ENCODE data around the gene SLC7A10. TPM values are rescaled to one million over a fixed set of nuclear protein-coding genes. Genes with fewer than 3 reads are reported as not detected.
A peak's percentile ranks its signal among the peaks of the same experiment; 100 is the strongest.
"Not testable (repeated sequence)": the region's sequence is repeated elsewhere in the genome, so short reads cannot be mapped to it uniquely, and the experiment has no call there.

SLC7A10 gene
- total RNA-seq, 2 donors from 2014 or later: not detected

- Mint-ChIP-seq H3K27ac (no peak overlapping the region), H3K4me3 (no peak overlapping the region), H3K36me3 (no peaks in the 10 kb centered on the region), H3K4me1 (ENCODE audit: low read depth in 2 of 2) (no peaks in the 10 kb centered on the region), H3K27me3 (peaks cover 24 to 33% of the 10 kb centered on the region in 2 donors), H3K9me3 (no peaks in the 10 kb centered on the region)
- no peak for ATAC-seq
- no peak for DNase-seq (ENCODE audit: low spot score)
These were observed 33.6 kb downstream of the SLC7A10 start for GRCh38 chr19:33192010-33192409.

GRCh38 chr19:33191501-33191900, 34.1 kb downstream of the SLC7A10 start:
- Mint-ChIP-seq H3K27me3 (peaks cover 24 to 33% of the 10 kb centered on the region in 2 donors), H3K36me3 (no peaks in the 10 kb centered on the region), H3K9me3 (no peaks in the 10 kb centered on the region), H3K4me1 (ENCODE audit: low read depth in 2 of 2) (peaks cover under 1 to 4% of the 10 kb centered on the region in 2 donors), H3K4me3 (no peak overlapping the region), H3K27ac (no peak overlapping the region)
- DNase-seq (ENCODE audit: low spot score) (no peak), ATAC-seq (no peak)

GRCh38 chr19:33191092-33191491, 34.6 kb downstream of the SLC7A10 start:
- not testable (repeated sequence) for H3K36me3 Mint-ChIP-seq; ATAC-seq; H3K9me3 Mint-ChIP-seq; H3K4me1 Mint-ChIP-seq (ENCODE audit: low read depth in 2 of 2); DNase-seq (ENCODE audit: low spot score); H3K4me3 Mint-ChIP-seq; H3K27ac Mint-ChIP-seq
- peaks cover 24 to 33% of the 10 kb centered on the region in 2 donors for H3K27me3 Mint-ChIP-seq

- no peak for ATAC-seq
- H3K27ac Mint-ChIP-seq: no peak overlapping the region
- peaks cover 24 to 33% of the 10 kb centered on the region in 2 donors for H3K27me3 Mint-ChIP-seq
- H3K36me3 Mint-ChIP-seq: no peaks in the 10 kb centered on the region
- H3K9me3 Mint-ChIP-seq: no peaks in the 10 kb centered on the region
- peaks cover 7 to 12% of the 10 kb centered on the region in 2 donors for H3K4me1 Mint-ChIP-seq (ENCODE audit: low read depth in 2 of 2)
- H3K4me3 Mint-ChIP-seq: no peak overlapping the region
- no peak for DNase-seq (ENCODE audit: low spot score)
These were observed 36.2 kb downstream of the SLC7A10 start for GRCh38 chr19:33189453-33189852.

- Mint-ChIP-seq H3K4me1 (ENCODE audit: low read depth in 2 of 2) (peaks cover 7 to 12% of the 10 kb centered on the region in 2 donors), H3K36me3 (no peaks in the 10 kb centered on the region), H3K27me3 (peaks cover 13 to 18% of the 10 kb centered on the region in 2 donors), H3K9me3 (no peaks in the 10 kb centered on the region), H3K4me3 (no peak overlapping the region), H3K27ac (no peak overlapping the region)
- DNase-seq (ENCODE audit: low spot score): no peak
- no peak for ATAC-seq
These were observed 38.5 kb downstream of the SLC7A10 start for GRCh38 chr19:33187183-33187540.

- Mint-ChIP-seq H3K27ac (peak overlapping the region in 1 of 2 donors; percentile 50), H3K36me3 (no peaks in the 10 kb centered on the region), H3K9me3 (no peaks in the 10 kb centered on the region), H3K4me3 (no peak overlapping the region), H3K27me3 (peaks cover 8 to 13% of the 10 kb centered on the region in 2 donors), H3K4me1 (ENCODE audit: low read depth in 2 of 2) (peaks cover 7 to 12% of the 10 kb centered on the region in 2 donors)
- DNase-seq (ENCODE audit: low spot score): no peak
- peak; percentile 56 to 78 for ATAC-seq
These were observed 39.0 kb downstream of the SLC7A10 start for GRCh38 chr19:33186431-33187182.

GRCh38 chr19:33177417-33177979, 48.2 kb downstream of the SLC7A10 start:
- ATAC-seq (no peak), DNase-seq (ENCODE audit: low spot score) (no peak)
- peak overlapping the region; percentile 81 for H3K4me3 Mint-ChIP-seq
- H3K27me3 Mint-ChIP-seq: no peaks in the 10 kb centered on the region
- peak overlapping the region; percentile 91 to 100 for H3K27ac Mint-ChIP-seq
- no peaks in the 10 kb centered on the region for H3K9me3 Mint-ChIP-seq
- no peaks in the 10 kb centered on the region for H3K36me3 Mint-ChIP-seq
- peaks cover 29 to 39% of the 10 kb centered on the region in 2 donors for H3K4me1 Mint-ChIP-seq (ENCODE audit: low read depth in 2 of 2)

GRCh38 chr19:33176670-33177416, 48.8 kb downstream of the SLC7A10 start:
- Mint-ChIP-seq H3K27me3 (no peaks in the 10 kb centered on the region), H3K9me3 (no peaks in the 10 kb centered on the region), H3K36me3 (no peaks in the 10 kb centered on the region), H3K4me3 (peak overlapping the region; percentile 81), H3K27ac (peak overlapping the region; percentile 91 to 100), H3K4me1 (ENCODE audit: low read depth in 2 of 2) (peaks cover 35 to 44% of the 10 kb centered on the region in 2 donors)
- peak; percentile 99 for DNase-seq (ENCODE audit: low spot score)
- ATAC-seq: peak; percentile 95

- Mint-ChIP-seq H3K4me1 (ENCODE audit: low read depth in 2 of 2) (peaks cover 35 to 44% of the 10 kb centered on the region in 2 donors), H3K27ac (peak overlapping the region; percentile 91 to 100), H3K27me3 (no peaks in the 10 kb centered on the region), H3K4me3 (peak overlapping the region; percentile 81), H3K9me3 (no peaks in the 10 kb centered on the region), H3K36me3 (no peaks in the 10 kb centered on the region)
- no peak for ATAC-seq
- no peak for DNase-seq (ENCODE audit: low spot score)
These were observed 49.6 kb downstream of the SLC7A10 start for GRCh38 chr19:33175886-33176669.

GRCh38 chr19:33175156-33175782, 50.4 kb downstream of the SLC7A10 start:
- no peak for DNase-seq (ENCODE audit: low spot score)
- Mint-ChIP-seq H3K9me3 (no peaks in the 10 kb centered on the region), H3K36me3 (no peaks in the 10 kb centered on the region), H3K27ac (peak overlapping the region; percentile 91 to 100), H3K4me3 (peak overlapping the region; percentile 81), H3K4me1 (ENCODE audit: low read depth in 2 of 2) (peaks cover 35 to 44% of the 10 kb centered on the region in 2 donors), H3K27me3 (no peaks in the 10 kb centered on the region)
- ATAC-seq: no peak

GRCh38 chr19:33174186-33174585, 51.5 kb downstream of the SLC7A10 start:
- no peaks in the 10 kb centered on the region for H3K9me3 Mint-ChIP-seq
- H3K36me3 Mint-ChIP-seq: no peaks in the 10 kb centered on the region
- DNase-seq (ENCODE audit: low spot score) (no peak), ATAC-seq (no peak)
- no peak overlapping the region for H3K4me3 Mint-ChIP-seq
- H3K27ac Mint-ChIP-seq: no peak overlapping the region
- H3K4me1 Mint-ChIP-seq (ENCODE audit: low read depth in 2 of 2): peaks cover 37 to 42% of the 10 kb centered on the region in 2 donors
- no peaks in the 10 kb centered on the region for H3K27me3 Mint-ChIP-seq

- no peak for ATAC-seq
- Mint-ChIP-seq H3K4me3 (no peak overlapping the region), H3K27ac (no peak overlapping the region), H3K9me3 (peaks cover 4% of the 10 kb centered on the region), H3K4me1 (ENCODE audit: low read depth in 2 of 2) (peaks cover 28 to 30% of the 10 kb centered on the region in 2 donors), H3K36me3 (peaks cover 5% of the 10 kb centered on the region), H3K27me3 (no peaks in the 10 kb centered on the region)
- DNase-seq (ENCODE audit: low spot score): no peak
These were observed 53.7 kb downstream of the SLC7A10 start for GRCh38 chr19:33171916-33172359.

GRCh38 chr19:33171222-33171795, 54.3 kb downstream of the SLC7A10 start:
- peaks cover 4% of the 10 kb centered on the region for H3K9me3 Mint-ChIP-seq
- peaks cover 5% of the 10 kb centered on the region for H3K36me3 Mint-ChIP-seq
- no peak overlapping the region for H3K27ac Mint-ChIP-seq
- H3K27me3 Mint-ChIP-seq: no peaks in the 10 kb centered on the region
- DNase-seq (ENCODE audit: low spot score) (no peak), ATAC-seq (no peak)
- no peak overlapping the region for H3K4me3 Mint-ChIP-seq
- H3K4me1 Mint-ChIP-seq (ENCODE audit: low read depth in 2 of 2): peaks cover 25 to 26% of the 10 kb centered on the region in 2 donors

Measured in natural killer cell treated with Interleukin-12 subunit alpha and Interleukin-12 subunit beta and Interleukin-15 and Interleukin-18, amount 100 ng/mL, for 72 hours (primary cell).